A549 (cell line): ENCODE results near the gene ADAM12.

Experiments
- CHD2 ChIP-seq: fragments of 150-350 bp; IDR thresholded peaks from 2 replicates; pipeline ENCODE4 v1.6.1; 2014; ENCODE audit warnings: low read length; ENCODE audit not compliant: partially characterized antibody
- EHMT2 ChIP-seq: fragments of 200-600 bp; sonication (generic); IDR thresholded peaks from 2 replicates; pipeline ENCODE4 v1.6.1; 2016; ENCODE audit warnings: antibody characterized with exemption, low read depth, mild to moderate bottlenecking, moderate library complexity
- MAFK ChIP-seq: fragments of 450-650 bp; IDR thresholded peaks from 2 replicates; pipeline ENCODE4 v1.6.1; 2014; ENCODE audit not compliant: partially characterized antibody
- NPAS2 ChIP-seq: fragments of 250-450 bp; sonication (Bioruptor Pico); IDR thresholded peaks from 2 replicates; pipeline ENCODE4 v1.8.0; 2022; ENCODE audit warnings: mild to moderate bottlenecking, moderate library complexity, borderline replicate concordance
- PHF8 ChIP-seq: fragments of 200-600 bp; sonication (generic); IDR thresholded peaks from 2 replicates; pipeline ENCODE4 v1.6.1; 2016; ENCODE audit warnings: low read depth, mild to moderate bottlenecking, antibody characterized with exemption, moderate library complexity, borderline replicate concordance
- POLR2A ChIP-seq: IDR thresholded peaks from 2 replicates; pipeline ENCODE4 v1.6.1; 2012; ENCODE audit warnings: mild to moderate bottlenecking, low read length
- RAD21 ChIP-seq, 2 experiments: fragments of >200 bp in 1 of 2; sonication (Bioruptor Twin) in 1 of 2; formaldehyde crosslinking in 1 of 2; IDR thresholded peaks in 1 of 2; conservative IDR thresholded peaks in 1 of 2; 2 replicates in 1 of 2; 3 replicates in 1 of 2; pipeline ENCODE4 v1.6.1; 2012 to 2018; ENCODE audit warnings: inconsistent platforms in 1 of 2
- RFX5 ChIP-seq: fragments of 450-650 bp; IDR thresholded peaks from 2 replicates; pipeline ENCODE4 v1.7.1; 2014; ENCODE audit warnings: antibody characterized with exemption, mild to moderate bottlenecking, moderate library complexity
- SMC3 ChIP-seq: fragments of >200 bp; sonication (Bioruptor Twin); formaldehyde crosslinking; IDR thresholded peaks from 3 replicates; pipeline ENCODE4 v1.6.1; 2018; ENCODE audit warnings: inconsistent platforms
- TP53 ChIP-seq: fragments of 250-450 bp; sonication (Bioruptor Pico); IDR thresholded peaks from 2 replicates; pipeline ENCODE4 v1.5.0; 2021; ENCODE audit warnings: mild to moderate bottlenecking, moderate library complexity
- TF ChIP-seq, protein P1 (sequence below): fragments of >200 bp; sonication (Bioruptor Twin); formaldehyde crosslinking; IDR thresholded peaks from 3 replicates; pipeline ENCODE4 v1.5.1; 2016

DNA sequence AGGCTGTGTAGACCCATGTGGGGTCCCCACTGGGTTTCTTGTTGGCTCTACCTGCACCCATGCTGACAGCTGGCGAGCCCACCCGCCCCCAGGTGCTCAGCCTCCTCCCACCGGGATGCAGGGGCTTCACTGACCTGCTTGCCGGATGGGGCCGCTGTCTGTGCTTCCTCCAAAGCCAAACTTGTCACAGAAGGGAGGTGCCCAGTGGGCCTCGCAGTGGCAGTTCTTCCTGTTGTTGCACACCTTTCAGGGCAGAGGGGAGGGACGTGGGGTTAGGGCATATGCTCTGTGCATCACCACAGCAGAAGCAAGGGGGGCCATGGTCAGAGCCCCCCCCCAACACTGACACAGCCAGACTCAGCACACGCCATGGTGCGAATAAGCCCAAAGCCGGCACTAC lies 345.4 kb downstream of the ADAM12 start:
- TF ChIP-seq SMC3 (no peak), TP53 (CRISPR knock-in tag) (no peak), POLR2A (no peak), EHMT2 (no peak), RAD21 (conservative IDR thresholded peaks at IDR 0.05 in 1 of 2, IDR thresholded peaks at IDR 0.05 in 1 of 2) (no peak), CHD2 (no peak), PHF8 (no peak), MAFK (no peak), RFX5 (no peak), NPAS2 (CRISPR knock-in tag) (no peak)
- TF ChIP-seq, protein P1, sequence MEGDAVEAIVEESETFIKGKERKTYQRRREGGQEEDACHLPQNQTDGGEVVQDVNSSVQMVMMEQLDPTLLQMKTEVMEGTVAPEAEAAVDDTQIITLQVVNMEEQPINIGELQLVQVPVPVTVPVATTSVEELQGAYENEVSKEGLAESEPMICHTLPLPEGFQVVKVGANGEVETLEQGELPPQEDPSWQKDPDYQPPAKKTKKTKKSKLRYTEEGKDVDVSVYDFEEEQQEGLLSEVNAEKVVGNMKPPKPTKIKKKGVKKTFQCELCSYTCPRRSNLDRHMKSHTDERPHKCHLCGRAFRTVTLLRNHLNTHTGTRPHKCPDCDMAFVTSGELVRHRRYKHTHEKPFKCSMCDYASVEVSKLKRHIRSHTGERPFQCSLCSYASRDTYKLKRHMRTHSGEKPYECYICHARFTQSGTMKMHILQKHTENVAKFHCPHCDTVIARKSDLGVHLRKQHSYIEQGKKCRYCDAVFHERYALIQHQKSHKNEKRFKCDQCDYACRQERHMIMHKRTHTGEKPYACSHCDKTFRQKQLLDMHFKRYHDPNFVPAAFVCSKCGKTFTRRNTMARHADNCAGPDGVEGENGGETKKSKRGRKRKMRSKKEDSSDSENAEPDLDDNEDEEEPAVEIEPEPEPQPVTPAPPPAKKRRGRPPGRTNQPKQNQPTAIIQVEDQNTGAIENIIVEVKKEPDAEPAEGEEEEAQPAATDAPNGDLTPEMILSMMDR: no peak
